Measurements from ENCODE around the gene CDK5. TPM values are rescaled to one million over a fixed set of nuclear protein-coding genes. Genes with fewer than 3 reads are reported as not detected.

CDK5 gene
- total and polyA plus RNA-seq, 2 of the 13 experiments (the other 11 are each of a cell fraction or from before 2014, with no cell fraction given), result 16.4 to 21.3 TPM

- TF ChIP-seq DBP (CRISPR knock-in tag; IDR thresholded peaks at IDR 0.05; ENCODE audit: not compliant biosample characterization) (no peak), ZNF343 (CRISPR knock-in tag; IDR thresholded peaks at IDR 0.05) (no peak), CSRNP2 (CRISPR knock-in tag; conservative IDR thresholded peaks at IDR 0.05; ENCODE audit: low read depth) (no peak), RXRA (CRISPR knock-in tag; IDR thresholded peaks at IDR 0.05) (no peak)
Measured at GRCh38 chr7:151013356-151013732, 44.4 kb downstream of the CDK5 start (continued).

- intact Hi-C loops (cut with micrococcal nuclease; ENCODE audit: unreplicated experiment) (no loop called here), in situ Hi-C loops (cut with HindIII; ENCODE audit: extremely low pct_ligation_motif_present, low pct_unique_long_range_greater_than_20kb) (no loop called here)
- no peaks in the 10 kb centered on the region for H3K79me2 ChIP-seq (ENCODE audit: insufficient read depth, low read length)
- peak overlapping the region; percentile 85 for H3K4me2 ChIP-seq (ENCODE audit: low read depth, low read length)
- H4K20me1 ChIP-seq (ENCODE audit: insufficient read depth, low read length), result no peaks in the 10 kb centered on the region
- FAIRE-seq (no peak), DNase-seq (ENCODE audit: low spot score) (peak; percentile 45), ATAC-seq (peak; percentile 58)
- peak overlapping the region; percentile 60 for H3K27ac ChIP-seq (ENCODE audit: extremely low read length, insufficient read depth, low read length)
- no TSS peak for BruUV-seq (replicated peaks)
- H3K4me3 ChIP-seq (replicated peaks in 1 of 3; ENCODE audit: insufficient read depth in 1 of 3, low read depth in 2 of 3, low read length in 3 of 3), result peak overlapping the region; percentile 37 to 62 (median 39)
- H3K27me3 ChIP-seq (ENCODE audit: control insufficient read depth in 1 of 2, insufficient read depth in 2 of 2, low read length in 2 of 2), result peaks cover 0 to 6% of the 10 kb centered on the region in 2 experiments; a peak in 2 of 5 replicates
- no peaks in the 10 kb centered on the region for H3K9me3 ChIP-seq (ENCODE audit: low read length)
- H3K36me3 ChIP-seq (replicated peaks in 1 of 2; ENCODE audit: control insufficient read depth in 1 of 2, insufficient read depth in 2 of 2, low read length in 2 of 2), result no peaks in the 10 kb centered on the region; a peak in 1 of 5 replicates
- peak overlapping the region; percentile 52 for H3K9ac ChIP-seq (ENCODE audit: insufficient read depth, low read depth, low read length)
- ChIA-PET POLR2A (interaction anchor here (0.8 to 5.2 kb wide), 5 partner anchors 16 to 214 kb away, joined by 3 to 31 read pairs (median 5); partner anchors contain the start of genes ABCB8, ABCF2, AGAP3 and FASTK), CTCF (ENCODE audit: low intra/inter-chr PET ratio, low total read pairs) (interaction anchor here (1.1 kb wide), 1 partner anchor 111 kb away, joined by 3 read pairs; no protein-coding TSS in a partner anchor)
- peaks cover 69% of the 10 kb centered on the region for H3K4me1 ChIP-seq (ENCODE audit: insufficient read depth, low read length)
- peak overlapping the region; percentile 66 for H2AFZ ChIP-seq (ENCODE audit: low read length)
- 56% methylated on average over 14 of the region's 23 CpGs for whole genome bisulfite sequencing (ENCODE audit: low lambda C conversion rate)
- TF ChIP-seq ZSCAN5A (CRISPR knock-in tag; IDR thresholded peaks at IDR 0.05; ENCODE audit: borderline replicate concordance) (no peak), ZNF687 (CRISPR knock-in tag; IDR thresholded peaks at IDR 0.05) (peak; percentile 42; the same call in 1 of the 2 replicates), NFYC (CRISPR knock-in tag; IDR thresholded peaks at IDR 0.05) (no peak), RBFOX2 (IDR thresholded peaks at IDR 0.05; ENCODE audit: low read depth, low read length) (0 out of 2 replicates have a peak, but pooled peaks have one; percentile 8), MXD1 (CRISPR knock-in tag; IDR thresholded peaks at IDR 0.05) (peak; percentile 30; the same call in 1 of the 2 replicates), RAD21 (CRISPR knock-in tag; IDR thresholded peaks at IDR 0.05) (peak; percentile 27; the same call in 1 of the 2 replicates), CAMTA2 (CRISPR knock-in tag; IDR thresholded peaks at IDR 0.05; ENCODE audit: borderline replicate concordance) (peak; percentile 41; the same call in 1 of the 2 replicates), SMC3 (IDR thresholded peaks at IDR 0.05; ENCODE audit: low read length) (peak; percentile 28; the same call in 1 of the 2 replicates), KMT2A (CRISPR knock-in tag; IDR thresholded peaks at IDR 0.05) (0 out of 2 replicates have a peak, but pooled peaks have one; percentile 1), SMAD9 (CRISPR knock-in tag; IDR thresholded peaks at IDR 0.05) (no peak)
Measured at GRCh38 chr7:151012911-151013347, 44.8 kb downstream of the CDK5 start.

Data from HepG2 (cell line).